Measurements from ENCODE around the gene NSD2. TPM values are rescaled to one million over a fixed set of nuclear protein-coding genes. Genes with fewer than 3 reads are reported as not detected.
"Not testable (repeated sequence)": the region's sequence is repeated elsewhere in the genome, so short reads cannot be mapped to it uniquely, and the experiment has no call there.

NSD2 gene
- polyA plus RNA-seq, 3 donors from 2014 or later, result 1.8 to 7.2 (median 4.4) TPM

GRCh38 chr4:1989533-1990347 lies 118.5 kb downstream of the NSD2 start:
- H3K36me3 Mint-ChIP-seq, result peaks cover 0 to 7% (median 4%) of the 10 kb centered on the region in 3 donors
- peaks cover 0 to 6% of the 10 kb centered on the region in 2 donors for H3K4me1 Mint-ChIP-seq
- no peak for DNase-seq
- peaks cover 0 to 2% (median 0%) of the 10 kb centered on the region in 3 donors for H3K27me3 Mint-ChIP-seq (ENCODE audit: low read depth in 3 of 3)
- no peak overlapping the region for H3K4me3 Mint-ChIP-seq
- no peak overlapping the region for H3K27ac Mint-ChIP-seq
- H3K9me3 Mint-ChIP-seq, result no peaks in the 10 kb centered on the region

DNA sequence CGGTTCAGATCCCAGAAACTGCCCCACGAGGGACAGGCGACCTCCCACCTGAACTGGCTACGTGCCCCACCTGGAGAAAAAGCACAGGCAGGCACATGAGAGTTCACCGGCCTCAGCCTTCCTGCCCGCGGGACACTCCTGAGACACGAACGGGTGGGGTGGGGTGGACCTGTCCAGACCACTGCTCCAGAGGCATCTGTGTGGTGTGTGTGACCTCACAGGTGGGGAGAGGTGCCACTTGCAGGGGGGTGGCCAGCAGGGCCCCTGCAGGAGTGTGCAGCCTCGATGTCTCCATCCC lies 119.1 kb downstream of the NSD2 start:
- H3K9me3 Mint-ChIP-seq, result no peaks in the 10 kb centered on the region
- peaks cover 2 to 10% of the 10 kb centered on the region in 2 donors for H3K4me1 Mint-ChIP-seq
- peaks cover 0 to 2% (median 0%) of the 10 kb centered on the region in 3 donors for H3K27me3 Mint-ChIP-seq (ENCODE audit: low read depth in 3 of 3)
- DNase-seq, result no peak
- H3K27ac Mint-ChIP-seq, result no peak overlapping the region
- peaks cover 0 to 7% (median 7%) of the 10 kb centered on the region in 3 donors for H3K36me3 Mint-ChIP-seq
- H3K4me3 Mint-ChIP-seq, result no peak overlapping the region

DNA sequence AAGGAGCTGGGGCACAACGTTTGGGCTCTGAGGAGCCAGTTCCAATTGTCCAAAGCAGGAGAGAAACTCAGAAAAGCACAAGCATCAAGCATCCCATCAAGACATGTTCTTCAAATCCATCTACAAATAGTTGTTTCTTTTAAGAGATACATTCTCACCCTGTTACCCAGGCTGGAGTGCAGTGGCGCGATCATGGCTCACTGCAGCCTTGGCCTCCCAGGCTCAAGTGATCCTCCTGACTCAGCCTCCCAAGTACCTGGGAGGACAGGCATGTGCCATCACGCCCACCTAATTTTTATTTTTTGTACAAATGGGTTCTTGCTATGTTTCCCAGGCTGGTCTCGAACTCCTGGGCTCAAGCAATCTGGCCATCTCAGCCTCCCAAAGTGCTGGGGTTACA lies 119.5 kb downstream of the NSD2 start:
- Mint-ChIP-seq H3K27ac (no peak overlapping the region), H3K9me3 (no peaks in the 10 kb centered on the region), H3K4me1 (peaks cover 2 to 14% of the 10 kb centered on the region in 2 donors), H3K4me3 (no peak overlapping the region), H3K36me3 (peaks cover 3 to 10% (median 10%) of the 10 kb centered on the region in 3 donors), H3K27me3 (ENCODE audit: low read depth in 3 of 3) (peaks cover 0 to 2% (median 0%) of the 10 kb centered on the region in 3 donors)
- DNase-seq, result no peak

- Mint-ChIP-seq H3K9me3 (peaks cover 0 to 1% (median 0%) of the 10 kb centered on the region in 6 donors), H3K4me3 (no peak overlapping the region), H3K27ac (no peak overlapping the region), H3K36me3 (peaks cover 7 to 14% (median 14%) of the 10 kb centered on the region in 3 donors), H3K27me3 (ENCODE audit: low read depth in 3 of 3) (peaks cover 0 to 2% (median 0%) of the 10 kb centered on the region in 3 donors), H3K4me1 (peaks cover 2 to 18% of the 10 kb centered on the region in 2 donors)
- DNase-seq, result no peak
Observed at GRCh38 chr4:1991087-1991486, 119.9 kb downstream of the NSD2 start.

DNA sequence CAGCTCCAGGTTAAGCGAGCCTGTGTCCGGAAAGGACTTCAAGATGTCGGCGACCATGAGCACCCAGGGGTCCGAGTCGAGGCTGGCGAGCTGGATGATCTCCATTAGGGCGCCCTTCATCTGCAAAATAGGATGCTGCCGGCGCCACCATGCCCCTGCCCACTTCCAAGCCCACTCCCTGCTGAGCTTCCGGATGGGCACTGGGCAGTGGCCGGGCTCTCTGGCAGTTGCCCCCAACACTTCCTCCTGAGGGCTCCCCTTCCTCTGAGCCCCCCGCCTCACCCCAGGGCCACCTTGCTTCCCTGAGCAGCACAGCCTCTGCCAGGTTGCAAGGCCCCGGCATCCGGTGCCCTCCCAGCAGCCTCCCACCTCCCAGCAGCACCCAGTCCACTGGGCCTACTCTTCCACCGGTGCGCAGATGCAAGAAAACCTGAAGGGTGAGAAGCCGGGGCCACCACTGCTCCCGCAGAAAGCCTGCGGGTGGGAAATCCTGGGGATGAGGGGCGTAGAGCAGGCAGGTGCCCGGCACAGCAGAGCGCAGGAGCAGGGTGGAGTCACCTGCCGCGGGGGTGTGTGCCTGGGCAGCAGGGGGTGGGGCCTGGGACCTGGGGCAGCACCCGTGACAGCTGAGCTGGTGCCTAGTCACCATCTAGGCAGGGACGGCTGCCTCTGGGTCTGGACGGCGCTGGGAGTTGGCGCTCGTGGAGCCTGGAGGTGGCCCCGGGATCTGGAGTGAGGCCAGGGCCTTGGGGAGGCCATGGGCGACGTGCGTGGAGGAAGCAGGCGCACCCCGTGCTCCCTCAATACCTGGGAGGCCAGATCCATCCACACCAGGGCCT lies 120.6 kb downstream of the NSD2 start:
- no peak for DNase-seq
- peaks cover 2 to 24% of the 10 kb centered on the region in 2 donors for H3K4me1 Mint-ChIP-seq
- H3K27me3 Mint-ChIP-seq (ENCODE audit: low read depth in 3 of 3), result peaks cover 0 to 2% (median 0%) of the 10 kb centered on the region in 3 donors
- H3K36me3 Mint-ChIP-seq, result peaks cover 11 to 16% (median 15%) of the 10 kb centered on the region in 3 donors
- no peak overlapping the region for H3K4me3 Mint-ChIP-seq
- no peak overlapping the region for H3K27ac Mint-ChIP-seq
- H3K9me3 Mint-ChIP-seq, result peaks cover 0 to 5% (median 0%) of the 10 kb centered on the region in 6 donors

DNA sequence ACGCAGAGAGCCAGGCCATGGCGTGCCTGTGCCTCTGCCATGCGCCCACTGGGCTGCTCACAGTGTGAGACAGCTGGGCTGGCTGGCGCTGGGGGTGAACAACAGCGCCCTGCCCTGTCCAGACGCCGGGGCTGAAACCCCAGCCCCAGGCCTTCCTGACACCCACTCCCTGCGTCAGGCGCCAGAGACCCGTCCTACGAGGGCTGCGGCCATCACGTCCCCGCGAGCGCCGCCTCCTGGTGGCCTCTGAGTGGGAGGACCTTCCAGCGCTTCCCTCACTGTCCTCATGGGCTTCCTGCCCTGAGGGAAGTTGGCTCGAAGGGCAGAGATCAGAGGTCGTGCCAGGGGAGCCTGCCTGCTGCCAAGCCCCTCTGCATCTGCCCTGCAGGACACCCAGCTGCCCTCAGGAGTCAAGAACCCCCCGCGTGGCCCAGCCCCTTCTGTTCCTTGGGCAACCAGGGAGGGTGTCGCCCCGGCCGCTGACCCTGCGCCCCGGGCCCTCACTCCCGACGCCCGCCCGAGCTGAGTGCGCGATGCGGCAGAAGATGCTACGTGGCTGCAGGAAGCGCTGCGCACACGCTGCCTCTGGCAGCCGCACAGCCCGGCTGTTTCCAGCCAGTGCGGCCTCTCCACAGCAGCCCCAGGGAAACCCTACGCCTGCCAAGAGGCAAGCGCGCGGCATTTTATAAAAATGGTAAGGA lies 121.4 kb downstream of the NSD2 start:
- H3K27me3 Mint-ChIP-seq (ENCODE audit: low read depth in 3 of 3), result peaks cover 0 to 2% (median 0%) of the 10 kb centered on the region in 3 donors
- peaks cover 0 to 8% (median 5%) of the 10 kb centered on the region in 6 donors for H3K9me3 Mint-ChIP-seq
- no peak overlapping the region for H3K4me3 Mint-ChIP-seq
- peaks cover 11 to 24% (median 23%) of the 10 kb centered on the region in 3 donors for H3K36me3 Mint-ChIP-seq
- no peak overlapping the region for H3K27ac Mint-ChIP-seq
- peaks cover 2 to 32% of the 10 kb centered on the region in 2 donors for H3K4me1 Mint-ChIP-seq
- DNase-seq, result no peak

DNA sequence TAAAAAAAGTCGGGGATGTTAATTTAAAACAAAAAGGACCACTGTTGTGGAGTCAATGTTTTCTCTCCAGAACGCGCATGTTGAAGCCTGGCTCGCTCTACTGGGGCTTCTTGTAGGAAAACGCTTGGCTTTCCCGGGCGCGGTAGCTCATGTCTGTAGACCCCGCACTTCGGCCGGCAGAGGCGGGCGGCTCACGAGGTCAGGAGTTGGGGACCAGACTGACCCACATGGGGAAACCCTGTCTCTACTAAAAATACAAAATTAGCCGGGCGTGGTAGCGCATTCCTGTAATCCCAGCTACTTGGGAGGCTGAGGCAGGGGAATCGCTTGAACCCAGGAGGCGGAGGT lies 122.0 kb downstream of the NSD2 start:
- peaks cover 2 to 37% of the 10 kb centered on the region in 2 donors for H3K4me1 Mint-ChIP-seq
- no peak overlapping the region for H3K4me3 Mint-ChIP-seq
- H3K9me3 Mint-ChIP-seq, result peaks cover 0 to 12% (median 7%) of the 10 kb centered on the region in 6 donors
- H3K36me3 Mint-ChIP-seq, result peaks cover 11 to 29% (median 28%) of the 10 kb centered on the region in 3 donors
- no peak for DNase-seq
- no peak overlapping the region for H3K27ac Mint-ChIP-seq
- peaks cover 0 to 2% (median 0%) of the 10 kb centered on the region in 3 donors for H3K27me3 Mint-ChIP-seq (ENCODE audit: low read depth in 3 of 3)

DNA sequence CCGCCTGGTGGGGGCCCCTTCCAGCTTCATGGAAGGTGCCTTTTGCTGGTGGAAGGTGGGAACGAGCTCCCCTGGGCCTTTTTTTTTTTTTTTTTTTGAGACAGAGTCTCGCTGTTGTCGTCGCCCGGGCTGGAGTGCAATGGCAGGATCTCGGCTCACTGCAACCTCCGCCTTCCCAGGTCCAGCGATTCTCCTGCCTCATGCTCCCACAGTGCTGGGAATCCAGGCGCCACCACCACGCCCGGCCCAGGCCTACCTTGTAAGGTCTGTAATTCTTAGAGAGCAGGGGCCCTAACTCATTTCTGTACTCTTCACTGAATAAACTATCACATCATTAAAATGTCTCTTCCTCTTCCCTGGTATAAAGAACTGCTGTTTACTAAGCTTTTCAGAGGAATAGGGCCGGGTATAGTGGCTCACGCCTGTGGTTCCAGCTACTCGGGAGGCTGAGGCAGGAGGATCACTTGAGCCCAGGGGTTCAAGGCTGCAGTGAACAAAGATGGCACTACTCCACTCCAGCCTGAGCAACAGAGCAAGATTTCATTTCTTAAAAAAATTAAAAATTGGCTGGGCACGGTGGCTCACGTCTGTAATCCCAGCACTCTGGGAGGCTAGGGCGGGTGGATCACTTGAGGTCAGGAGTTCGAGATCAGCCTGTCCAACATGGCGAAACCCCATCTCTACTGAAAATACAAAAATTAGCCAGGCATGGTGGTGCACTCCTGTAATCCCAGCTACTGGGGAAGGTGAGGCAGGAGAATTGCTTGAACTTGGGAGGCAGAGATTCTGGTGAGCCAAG lies 122.7 kb downstream of the NSD2 start:
- H3K4me3 Mint-ChIP-seq; H3K27ac Mint-ChIP-seq; H3K27me3 Mint-ChIP-seq (ENCODE audit: low read depth in 3 of 3); DNase-seq: not testable (repeated sequence)
- H3K4me1 Mint-ChIP-seq, result peaks cover 2 to 45% of the 10 kb centered on the region in 2 donors
- H3K36me3 Mint-ChIP-seq, result peaks cover 16 to 37% (median 35%) of the 10 kb centered on the region in 3 donors
- peaks cover 0 to 12% (median 7%) of the 10 kb centered on the region in 6 donors for H3K9me3 Mint-ChIP-seq

GRCh38 chr4:1994938-1995337 lies 123.7 kb downstream of the NSD2 start:
- DNase-seq, result no peak
- no peak overlapping the region for H3K4me3 Mint-ChIP-seq

DNA sequence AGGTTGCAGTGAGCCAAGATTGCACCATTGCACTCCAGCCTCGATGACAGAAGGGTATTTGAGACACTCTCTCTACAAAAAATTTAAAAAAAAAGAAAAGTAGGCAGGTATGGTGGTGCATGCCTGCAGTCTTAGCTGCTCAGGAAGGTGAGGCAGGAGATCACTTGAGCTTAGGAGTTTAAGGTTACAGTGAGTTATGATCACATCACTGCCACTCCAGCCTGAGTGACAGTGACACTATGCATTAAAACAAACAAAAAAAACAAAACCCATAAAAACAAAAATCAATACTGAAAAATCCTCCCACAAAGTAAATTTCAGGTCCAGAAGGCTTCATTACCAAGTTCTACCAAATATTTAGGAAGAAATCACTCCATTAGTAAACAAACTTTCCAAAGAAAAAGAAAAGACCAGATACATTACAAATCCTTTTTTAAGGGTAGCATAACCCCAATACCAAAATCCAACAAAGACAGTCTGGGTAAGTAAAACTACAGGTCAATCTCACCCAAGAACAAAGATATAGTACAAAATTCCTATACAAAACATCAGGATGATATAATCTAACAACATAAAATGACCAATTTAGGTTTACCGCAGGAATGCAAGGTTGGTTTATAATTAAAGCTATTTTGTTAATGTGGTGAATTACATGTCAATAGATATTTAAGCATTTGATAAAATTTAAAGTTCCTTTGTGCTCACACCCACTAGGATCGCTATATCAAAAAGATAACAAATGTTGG lies 125.8 kb downstream of the NSD2 start:
- H3K4me1 Mint-ChIP-seq, result peaks cover 15 to 59% of the 10 kb centered on the region in 2 donors

More at GRCh38 chr4:1994938-1995337, 123.7 kb downstream of the NSD2 start:
- Mint-ChIP-seq H3K27me3 (ENCODE audit: low read depth in 3 of 3) (peaks cover 0 to 2% (median 0%) of the 10 kb centered on the region in 3 donors), H3K27ac (peak overlapping the region in 1 of 6 donors; percentile 41), H3K4me1 (peaks cover 7 to 52% of the 10 kb centered on the region in 2 donors), H3K9me3 (peaks cover 0 to 19% (median 14%) of the 10 kb centered on the region in 6 donors), H3K36me3 (peaks cover 17 to 45% (median 44%) of the 10 kb centered on the region in 3 donors)

DNA sequence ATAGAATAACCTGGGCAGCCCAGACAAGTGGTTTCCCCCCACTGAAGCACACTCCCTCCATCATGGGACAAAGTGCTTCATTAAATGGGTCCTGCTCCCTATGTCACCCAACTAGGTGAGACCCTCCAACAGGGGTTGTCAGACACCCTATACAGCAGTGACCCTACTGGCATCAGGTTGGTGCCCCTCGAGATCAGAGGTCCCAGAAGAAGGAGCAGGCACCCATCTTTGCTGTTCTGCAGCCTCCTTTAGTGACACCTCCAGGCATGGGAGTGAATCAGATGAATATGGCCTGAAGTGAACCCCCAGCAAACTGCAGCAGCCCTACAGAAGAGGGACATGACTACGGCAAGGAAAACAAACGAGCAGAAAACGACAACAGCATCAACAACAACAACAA lies 126.5 kb downstream of the NSD2 start:
- Mint-ChIP-seq H3K9me3 (peaks cover 0 to 23% (median 17%) of the 10 kb centered on the region in 6 donors), H3K27ac (no peak overlapping the region), H3K27me3 (ENCODE audit: low read depth in 3 of 3) (no peaks in the 10 kb centered on the region), H3K4me3 (no peak overlapping the region), H3K36me3 (peaks cover 23 to 57% (median 46%) of the 10 kb centered on the region in 3 donors), H3K4me1 (peaks cover 17 to 65% of the 10 kb centered on the region in 2 donors)
- DNase-seq, result no peak

More for the DNA sequence above, 125.8 kb downstream of the NSD2 start:
- H3K27me3 Mint-ChIP-seq (ENCODE audit: low read depth in 3 of 3), result no peaks in the 10 kb centered on the region
- no peak overlapping the region for H3K4me3 Mint-ChIP-seq
- no peak overlapping the region for H3K27ac Mint-ChIP-seq
- peaks cover 0 to 23% (median 17%) of the 10 kb centered on the region in 6 donors for H3K9me3 Mint-ChIP-seq
- H3K36me3 Mint-ChIP-seq, result peaks cover 23 to 57% (median 46%) of the 10 kb centered on the region in 3 donors
- DNase-seq, result no peak

GRCh38 chr4:1998296-1998695 lies 127.1 kb downstream of the NSD2 start:
- Mint-ChIP-seq H3K36me3 (peaks cover 27 to 61% (median 50%) of the 10 kb centered on the region in 3 donors), H3K9me3 (peaks cover 0 to 23% (median 17%) of the 10 kb centered on the region in 6 donors), H3K27ac (no peak overlapping the region), H3K4me3 (no peak overlapping the region), H3K27me3 (ENCODE audit: low read depth in 3 of 3) (no peaks in the 10 kb centered on the region), H3K4me1 (peaks cover 22 to 71% of the 10 kb centered on the region in 2 donors)
- DNase-seq, result no peak
